Transverse colon (tissue), 4 donors: ENCODE results near the gene NIBAN1. TPM values are rescaled to one million over a fixed set of nuclear protein-coding genes. Genes with fewer than 3 reads are reported as not detected.

ENCODE experiments used
- DNase-seq: peaks from one replicate; pipeline ENCODE4 v3.0.0-alpha.2; 2019
- H3K27ac ChIP-seq, 4 donors: fragments of 200-600 bp; sonication (generic); 2 replicates each; pipeline ENCODE4 v1.5.1; 2016 to 2018; ENCODE audit warnings: inconsistent platforms in 4 of 4
- H3K27me3 ChIP-seq: fragments of 200-600 bp; sonication (generic); 2 replicates; pipeline ENCODE4 v1.5.1; 2017; ENCODE audit warnings: inconsistent platforms
- H3K36me3 ChIP-seq, 4 donors: fragments of 200-600 bp; sonication (generic); 2 replicates each; pipeline ENCODE4 v1.5.1; 2017 to 2019; ENCODE audit warnings: inconsistent platforms in 4 of 4
- H3K4me1 ChIP-seq, 4 donors: fragments of 200-600 bp; sonication (generic); 2 replicates each; pipeline ENCODE4 v1.5.1; 2017 to 2020; ENCODE audit warnings: inconsistent platforms in 4 of 4
- H3K4me3 ChIP-seq, 4 donors: fragments of 200-600 bp; sonication (generic); 1 replicate in 1 of 4; 2 replicates in 3 of 4; pipeline versions ENCODE4 v1.5.1 to v1.6.1; 2017 to 2019; ENCODE audit warnings: inconsistent platforms in 4 of 4
- H3K9me3 ChIP-seq, 2 donors: fragments of 200-600 bp; sonication (generic); 2 replicates each; pipeline ENCODE4 v1.5.1; 2017 to 2019; ENCODE audit warnings: inconsistent platforms in 2 of 2
- EP300 ChIP-seq: sonication (generic); formaldehyde crosslinking; IDR thresholded peaks from one replicate; pipeline ENCODE4 v1.6.1; 2017; ENCODE audit warnings: antibody characterized with exemption, low read depth
- POLR2A ChIP-seq: fragments of 450-650 bp; IDR thresholded peaks from one replicate; pipeline ENCODE4 v1.6.1; 2016; ENCODE audit warnings: antibody characterized with exemption, mild to moderate bottlenecking, moderate library complexity
- POLR2AphosphoS5 ChIP-seq, 3 donors: sonication (generic); formaldehyde crosslinking; IDR thresholded peaks; one replicate each; pipeline ENCODE4 v1.6.1; 2016; ENCODE audit warnings: antibody characterized with exemption in 3 of 3
- WGBS, 2 donors: methylation state at CpG; one replicate each; pipeline ENCODE4 v1.1.5; 2018; ENCODE audit warnings: low coverage in 1 of 2; 5-methylcytosine and 5-hydroxymethylcytosine counted together
- in situ Hi-C, 4 donors: fragments of 200-750 bp; cut with MboI; loops; one replicate each; pipeline versions ENCODE4 v1.15.0 to v1.15.1; 2017; ENCODE audit warnings: low sequenced_read_pairs in 3 of 4, low pct_ligation_motif_present in 1 of 4, low pct_unique_long_range_greater_than_20kb in 1 of 4
- intact Hi-C: fragments of 100-400 bp; cut with DNase I; formaldehyde crosslinking; loops from one replicate; pipeline ENCODE4 v1.15.1; 2023; ENCODE audit warnings: low total_unique reads
- small RNA-seq, 4 donors: library from RNA; depleted of rRNA; stranded (forward); fragments of <200 nt; gene quantifications; one replicate each; pipeline ENCODE3, GENCODE V24; 2016
- total RNA-seq, 4 donors: library from RNA; depleted of rRNA; stranded (reverse); fragments of >200 nt; gene quantifications; one replicate each; pipeline ENCODE4 v1.1.0, GENCODE V29; 2016
- TF ChIP-seq, protein P1 (sequence below), 5 experiments: fragments of 200-600 bp in 3 of 5; fragments of 450-650 bp in 2 of 5; sonication (generic) in 3 of 5; IDR thresholded peaks; 1 replicate in 2 of 5; 2 replicates in 3 of 5; pipeline ENCODE4 v1.5.1; 2016 to 2017; ENCODE audit warnings: antibody characterized with exemption in 5 of 5, inconsistent platforms in 3 of 5, mild to moderate bottlenecking in 2 of 5, moderate library complexity in 1 of 5

NIBAN1 gene
- total RNA-seq, 4 donors from 2014 or later = 22.7 to 38.7 (median 31.7) TPM

DNA sequence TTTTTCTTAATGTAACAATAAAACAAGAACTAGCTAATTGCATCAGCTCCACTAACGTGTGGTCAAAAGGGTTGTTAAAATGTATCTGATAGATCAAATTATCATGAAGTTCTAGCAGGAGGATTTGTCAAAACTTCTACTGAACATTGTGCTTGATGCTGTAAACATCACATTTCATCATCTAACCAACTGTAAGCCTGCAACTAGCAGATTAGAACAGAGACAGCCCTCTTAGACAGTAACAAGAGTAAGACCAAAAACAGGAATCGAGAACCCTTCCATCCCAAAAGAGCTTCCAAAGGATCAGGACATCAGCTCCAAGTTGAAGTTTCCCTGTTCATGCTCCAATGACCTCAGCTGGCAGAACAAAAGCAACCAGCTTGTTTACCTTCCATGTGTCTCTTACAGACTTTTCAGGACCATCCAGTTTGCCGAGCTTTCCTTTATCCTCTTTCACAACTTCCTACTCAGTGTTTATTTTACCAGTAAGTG lies 44.6 kb downstream of the NIBAN1 start:
- TF ChIP-seq EP300 = no peak
- no peak for TF ChIP-seq POLR2AphosphoS5 (IDR thresholded peaks at IDR 0.05)
- TF ChIP-seq POLR2A = no peak
- TF ChIP-seq, protein P1, sequence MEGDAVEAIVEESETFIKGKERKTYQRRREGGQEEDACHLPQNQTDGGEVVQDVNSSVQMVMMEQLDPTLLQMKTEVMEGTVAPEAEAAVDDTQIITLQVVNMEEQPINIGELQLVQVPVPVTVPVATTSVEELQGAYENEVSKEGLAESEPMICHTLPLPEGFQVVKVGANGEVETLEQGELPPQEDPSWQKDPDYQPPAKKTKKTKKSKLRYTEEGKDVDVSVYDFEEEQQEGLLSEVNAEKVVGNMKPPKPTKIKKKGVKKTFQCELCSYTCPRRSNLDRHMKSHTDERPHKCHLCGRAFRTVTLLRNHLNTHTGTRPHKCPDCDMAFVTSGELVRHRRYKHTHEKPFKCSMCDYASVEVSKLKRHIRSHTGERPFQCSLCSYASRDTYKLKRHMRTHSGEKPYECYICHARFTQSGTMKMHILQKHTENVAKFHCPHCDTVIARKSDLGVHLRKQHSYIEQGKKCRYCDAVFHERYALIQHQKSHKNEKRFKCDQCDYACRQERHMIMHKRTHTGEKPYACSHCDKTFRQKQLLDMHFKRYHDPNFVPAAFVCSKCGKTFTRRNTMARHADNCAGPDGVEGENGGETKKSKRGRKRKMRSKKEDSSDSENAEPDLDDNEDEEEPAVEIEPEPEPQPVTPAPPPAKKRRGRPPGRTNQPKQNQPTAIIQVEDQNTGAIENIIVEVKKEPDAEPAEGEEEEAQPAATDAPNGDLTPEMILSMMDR (IDR thresholded peaks at IDR 0.05) = no peak

DNA sequence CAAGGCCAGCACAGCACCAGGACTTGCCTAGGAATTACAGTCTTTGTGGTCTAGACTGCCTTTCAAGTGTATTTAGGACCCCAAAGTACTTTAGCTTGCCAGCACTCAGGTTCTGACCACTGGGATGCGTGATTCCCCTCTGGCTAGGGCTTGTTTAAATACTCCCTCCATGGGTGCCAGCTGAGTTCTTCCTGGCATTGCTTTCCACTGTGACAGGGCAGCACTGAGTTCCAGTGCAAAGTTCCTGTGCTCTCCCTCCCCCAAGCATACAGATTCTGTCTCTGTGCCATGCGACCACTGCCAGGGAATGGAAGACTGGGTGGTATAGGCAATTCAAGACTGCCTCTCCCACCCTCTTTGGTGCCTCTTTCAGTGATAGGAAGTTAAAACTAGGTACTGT lies 45.9 kb downstream of the NIBAN1 start:
- H3K27me3 ChIP-seq = peaks cover 65% of the 10 kb centered on the region
- WGBS, 2 donors = 91 to 100% methylated on average over 1 to 2 of the region's 2 CpGs
- intact Hi-C loops (no loop called here), in situ Hi-C loops (no loop called here)
- no peaks in the 10 kb centered on the region for H3K9me3 ChIP-seq
- no peaks in the 10 kb centered on the region for H3K36me3 ChIP-seq
- H3K27ac ChIP-seq = no peak overlapping the region
- TF ChIP-seq EP300 (no peak), POLR2AphosphoS5 (IDR thresholded peaks at IDR 0.05) (no peak), POLR2A (no peak)
- TF ChIP-seq, protein P1 (IDR thresholded peaks at IDR 0.05) = no peak
- peaks cover 0 to 12% (median 9%) of the 10 kb centered on the region in 4 donors for H3K4me1 ChIP-seq
- H3K4me3 ChIP-seq = no peak overlapping the region
- DNase-seq = no peak

More for the DNA sequence above, 44.6 kb downstream of the NIBAN1 start:
- no peak overlapping the region for H3K4me3 ChIP-seq
- in situ Hi-C loops = no loop called here
- peaks cover 0 to 12% (median 9%) of the 10 kb centered on the region in 4 donors for H3K4me1 ChIP-seq
- WGBS, 2 donors = 20 to 43% methylated on average over 1 to 3 of the region's 3 CpGs
- no peaks in the 10 kb centered on the region for H3K36me3 ChIP-seq
- H3K27ac ChIP-seq = no peak overlapping the region
- DNase-seq = no peak
- intact Hi-C loops = no loop called here
- H3K27me3 ChIP-seq = peaks cover 72% of the 10 kb centered on the region
- H3K9me3 ChIP-seq = no peaks in the 10 kb centered on the region

Small RNA genes within 50 kb of the gene (small RNA-seq; reads per million reads assigned to genes)
- 0 reads per million in 4 donors for gene RNA5SP72

Other genes with a start within 250 kb of the NIBAN1 start
- 10 to 100 TPM; 28.1 to 57.0 (median 42.7) TPM for gene EDEM3, start 219.7 kb downstream of the NIBAN1 start, total RNA-seq
- 10 to 100 TPM; 15.2 to 29.1 (median 20.5) TPM for gene RNF2, start 71.0 kb upstream of the NIBAN1 start, total RNA-seq
- gene TRMT1L, start 182.4 kb upstream of the NIBAN1 start, total RNA-seq = 10 to 100 TPM; 18.3 to 67.7 (median 20.9) TPM
- gene SWT1, start 182.7 kb upstream of the NIBAN1 start, total RNA-seq = 10 to 100 TPM in 2 of 4 donors, 1 to 10 TPM in 2; 2.8 to 12.3 (median 10.1) TPM